ENCODE measurements around the gene VAV2. TPM values are rescaled to one million over a fixed set of nuclear protein-coding genes. Genes with fewer than 3 reads are reported as not detected.

The VAV2 gene
- total RNA-seq, 4 donors from 2014 or later, result 4.7 to 42.2 (median 15.8) TPM

- Histone ChIP-seq H3K4me3 (no peak overlapping the region), H3K36me3 (no peaks in the 10 kb centered on the region), H3K9me3 (no peaks in the 10 kb centered on the region), H3K27me3 (no peaks in the 10 kb centered on the region), H3K4me1 (no peaks in the 10 kb centered on the region), H3K27ac (no peak overlapping the region)
- TF ChIP-seq POLR2A (IDR thresholded peaks at IDR 0.05) (no peak), CTCF (IDR thresholded peaks at IDR 0.05) (no peak)
- intact Hi-C loops (cut with DNase I; ENCODE audit: low total_unique reads), result no loop called here
- no peak for DNase-seq
These were observed 273.4 kb downstream of the VAV2 start for GRCh38 chr9:133718563-133719315.

DNA sequence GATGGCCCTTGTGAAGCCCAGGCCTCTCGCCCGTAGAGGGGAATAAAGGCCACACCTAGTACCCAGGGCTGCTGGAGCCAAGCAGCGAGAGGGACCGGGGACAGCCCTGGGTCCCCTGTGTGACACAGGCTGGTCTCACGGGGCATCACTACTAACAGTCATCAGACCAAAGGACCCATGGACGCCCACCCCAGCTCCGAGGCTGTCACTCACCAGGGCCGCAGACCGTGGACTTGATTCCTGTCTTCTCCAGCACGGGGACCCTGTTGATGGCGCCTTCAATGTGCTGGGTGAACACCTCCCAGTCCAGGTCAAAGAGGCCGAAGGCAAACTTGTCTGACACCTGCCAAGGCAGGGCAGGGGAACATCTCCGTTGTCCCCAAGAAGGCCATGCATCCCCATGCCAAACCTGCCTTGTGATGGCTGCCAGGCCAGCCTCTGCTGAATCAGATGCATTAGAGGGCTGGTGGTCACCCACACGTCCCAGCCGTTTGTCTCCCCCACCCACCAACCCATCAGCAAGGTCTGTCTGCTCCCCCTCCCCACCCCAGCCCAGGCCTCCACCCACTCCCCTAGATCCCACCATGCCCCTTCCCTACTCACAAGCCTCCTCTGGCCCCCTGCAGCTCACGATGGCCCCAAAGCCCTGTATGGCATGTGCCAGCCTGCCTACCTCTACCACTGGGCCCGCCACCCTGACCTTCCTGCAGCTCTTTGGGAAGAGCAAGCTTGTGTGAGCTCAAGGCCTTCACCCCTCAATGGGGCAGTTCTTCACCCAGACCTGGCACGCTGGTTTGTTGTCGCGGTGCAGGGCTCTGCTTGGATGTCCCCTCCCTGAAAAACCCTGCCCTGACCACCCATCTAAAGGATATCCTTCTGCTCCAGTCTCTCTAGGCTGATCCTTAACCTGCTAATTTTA, 274.8 kb downstream of the VAV2 start:
- no peak for DNase-seq
- no peaks in the 10 kb centered on the region for H3K4me1 ChIP-seq
- peak overlapping the region in 1 of 2 donors; percentile 56 for H3K27ac ChIP-seq
- intact Hi-C loops (cut with DNase I; ENCODE audit: low total_unique reads), result no loop called here
- TF ChIP-seq CTCF (IDR thresholded peaks at IDR 0.05), result no peak
- TF ChIP-seq POLR2A (IDR thresholded peaks at IDR 0.05), result no peak
- no peaks in the 10 kb centered on the region for H3K27me3 ChIP-seq
- no peak overlapping the region for H3K4me3 ChIP-seq
- H3K36me3 ChIP-seq, result no peaks in the 10 kb centered on the region
- H3K9me3 ChIP-seq, result no peaks in the 10 kb centered on the region

DNA sequence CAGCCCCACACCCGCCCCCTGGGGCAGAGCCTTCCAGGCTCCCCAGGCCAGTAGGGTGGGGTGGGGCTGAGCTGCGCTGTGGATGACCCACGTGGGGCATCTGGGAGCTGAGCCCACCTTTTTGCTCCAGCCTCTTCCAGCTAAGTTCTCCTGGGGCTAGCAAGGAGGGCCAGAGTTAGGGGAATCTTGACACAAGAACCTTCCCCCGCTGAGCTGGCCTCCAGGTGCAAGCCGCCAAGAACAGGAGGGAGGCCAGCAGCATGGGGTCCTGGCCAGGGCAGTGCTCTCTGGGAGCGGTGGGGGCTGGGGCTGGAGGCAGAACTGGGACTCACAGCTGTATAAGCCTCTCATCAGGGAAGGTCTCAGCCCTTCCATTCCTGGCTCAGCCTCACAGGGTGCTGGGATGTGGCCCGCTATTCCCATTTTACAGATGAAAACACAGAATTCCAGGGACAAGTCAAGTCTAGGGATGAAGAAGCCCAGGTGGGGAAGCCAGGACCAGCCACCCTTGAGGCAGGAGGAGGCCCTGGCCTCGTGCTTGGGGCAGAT, 275.5 kb downstream of the VAV2 start:
- DNase-seq, result peak in 1 of 2 donors; percentile 77
- intact Hi-C loops (cut with DNase I; ENCODE audit: low total_unique reads), result no loop called here
- Histone ChIP-seq H3K27me3 (no peaks in the 10 kb centered on the region), H3K27ac (peak overlapping the region in 1 of 2 donors; percentile 56), H3K36me3 (no peaks in the 10 kb centered on the region), H3K4me1 (no peaks in the 10 kb centered on the region), H3K4me3 (no peak overlapping the region), H3K9me3 (no peaks in the 10 kb centered on the region)
- TF ChIP-seq CTCF (IDR thresholded peaks at IDR 0.05), result no peak
- TF ChIP-seq POLR2A (IDR thresholded peaks at IDR 0.05), result no peak

- no peaks in the 10 kb centered on the region for H3K27me3 ChIP-seq
- H3K4me3 ChIP-seq, result no peak overlapping the region
- no peaks in the 10 kb centered on the region for H3K36me3 ChIP-seq
- intact Hi-C loops (cut with DNase I; ENCODE audit: low total_unique reads), result no loop called here
- H3K4me1 ChIP-seq, result no peaks in the 10 kb centered on the region
- DNase-seq, result peak in 1 of 2 donors; percentile 42
- H3K27ac ChIP-seq, result peak overlapping the region in 1 of 2 donors; percentile 56
- H3K9me3 ChIP-seq, result no peaks in the 10 kb centered on the region
- no peak for TF ChIP-seq POLR2A (IDR thresholded peaks at IDR 0.05)
- peak in 1 of 4 experiments; percentile 25 for TF ChIP-seq CTCF (IDR thresholded peaks at IDR 0.05)
These were observed 276.1 kb downstream of the VAV2 start for GRCh38 chr9:133715866-133716563.

Measured in uterus (tissue), 4 donors.